H7 (cell line): ENCODE data around the gene MROH7. TPM values are rescaled to one million over a fixed set of nuclear protein-coding genes. Genes with fewer than 3 reads are reported as not detected.
"Not testable (repeated sequence)": the region's sequence is repeated elsewhere in the genome, so short reads cannot be mapped to it uniquely, and the experiment has no call there.

ENCODE experiments used
- DNase-seq: peaks from one replicate; pipeline ENCODE4 v3.0.0; 2012
- H3K27me3 ChIP-seq: 2 replicates; pipeline ENCODE4 v1.6.0; 2011; ENCODE audit warnings: mild to moderate bottlenecking, low read length; ENCODE audit not compliant: control insufficient read depth, insufficient read depth
- H3K36me3 ChIP-seq: replicated peaks from 2 replicates; pipeline ENCODE4 v1.5.1; 2011; ENCODE audit warnings: low read length; ENCODE audit not compliant: control insufficient read depth, insufficient read depth
- H3K4me3 ChIP-seq: 2 replicates; pipeline ENCODE4 v1.5.1; 2011; ENCODE audit warnings: low read depth, mild to moderate bottlenecking, control low read depth, low read length, moderate library complexity; ENCODE audit not compliant: insufficient read depth
- total RNA-seq: library from RNA; depleted of rRNA; stranded (reverse); fragments of >200 nt; shearing (Covaris generic); gene quantifications from 2 replicates; pipeline ENCODE4 v1.2.3, GENCODE V29; 2014

Gene MROH7
- total RNA-seq, 1 experiment from 2014 or later: 0.03 TPM

DNA sequence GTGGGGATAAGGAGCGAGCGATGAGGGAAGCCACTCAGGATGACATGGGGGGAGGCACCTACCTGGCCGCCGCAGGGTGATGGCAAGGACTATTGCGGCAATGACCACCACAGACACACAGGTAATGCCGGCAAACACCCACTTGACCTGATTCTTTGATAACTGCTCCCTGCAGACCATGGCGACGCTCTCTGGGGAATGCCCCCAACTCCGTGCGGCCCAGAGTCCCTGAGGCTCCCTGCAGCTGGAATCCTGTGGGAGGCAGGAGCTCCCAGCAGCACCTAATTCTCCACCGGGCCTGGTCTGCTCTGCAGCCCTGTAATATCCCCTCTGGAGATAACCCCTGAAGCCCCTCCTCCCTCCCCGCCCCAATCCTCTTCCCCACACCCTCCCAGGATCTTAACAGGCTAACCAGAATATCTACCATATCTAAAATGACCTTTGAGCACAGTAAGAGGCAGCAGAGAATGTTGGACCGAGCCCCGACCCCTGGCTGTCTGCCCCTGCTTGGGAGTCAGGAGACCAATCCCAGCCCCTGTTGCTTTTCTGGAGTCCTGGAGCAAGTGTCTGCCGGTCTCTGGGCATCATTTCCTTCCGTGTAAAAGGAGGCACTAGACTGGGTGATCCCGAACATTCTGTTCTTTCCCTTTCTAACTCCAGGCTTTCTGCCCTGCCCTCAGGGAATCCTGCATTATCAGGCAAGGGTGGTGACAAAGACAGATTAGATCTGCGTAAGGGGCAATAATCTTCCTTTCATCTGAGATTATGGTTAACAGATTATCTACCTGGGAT lies 18.2 kb upstream of the MROH7 start, which contains the start of gene FAM151A:
FAM151A (minus strand) TSS at position 310 of the 792 bp plus-strand sequence; CDS start at position 180, 130 bp downstream.
- no peaks in the 10 kb centered on the region; the same call in 1 of the 2 replicates for H3K27me3 ChIP-seq
- no peaks in the 10 kb centered on the region for H3K36me3 ChIP-seq
- no peak within 1 kb of the TSS for H3K4me3 ChIP-seq
- no peak for DNase-seq

DNA sequence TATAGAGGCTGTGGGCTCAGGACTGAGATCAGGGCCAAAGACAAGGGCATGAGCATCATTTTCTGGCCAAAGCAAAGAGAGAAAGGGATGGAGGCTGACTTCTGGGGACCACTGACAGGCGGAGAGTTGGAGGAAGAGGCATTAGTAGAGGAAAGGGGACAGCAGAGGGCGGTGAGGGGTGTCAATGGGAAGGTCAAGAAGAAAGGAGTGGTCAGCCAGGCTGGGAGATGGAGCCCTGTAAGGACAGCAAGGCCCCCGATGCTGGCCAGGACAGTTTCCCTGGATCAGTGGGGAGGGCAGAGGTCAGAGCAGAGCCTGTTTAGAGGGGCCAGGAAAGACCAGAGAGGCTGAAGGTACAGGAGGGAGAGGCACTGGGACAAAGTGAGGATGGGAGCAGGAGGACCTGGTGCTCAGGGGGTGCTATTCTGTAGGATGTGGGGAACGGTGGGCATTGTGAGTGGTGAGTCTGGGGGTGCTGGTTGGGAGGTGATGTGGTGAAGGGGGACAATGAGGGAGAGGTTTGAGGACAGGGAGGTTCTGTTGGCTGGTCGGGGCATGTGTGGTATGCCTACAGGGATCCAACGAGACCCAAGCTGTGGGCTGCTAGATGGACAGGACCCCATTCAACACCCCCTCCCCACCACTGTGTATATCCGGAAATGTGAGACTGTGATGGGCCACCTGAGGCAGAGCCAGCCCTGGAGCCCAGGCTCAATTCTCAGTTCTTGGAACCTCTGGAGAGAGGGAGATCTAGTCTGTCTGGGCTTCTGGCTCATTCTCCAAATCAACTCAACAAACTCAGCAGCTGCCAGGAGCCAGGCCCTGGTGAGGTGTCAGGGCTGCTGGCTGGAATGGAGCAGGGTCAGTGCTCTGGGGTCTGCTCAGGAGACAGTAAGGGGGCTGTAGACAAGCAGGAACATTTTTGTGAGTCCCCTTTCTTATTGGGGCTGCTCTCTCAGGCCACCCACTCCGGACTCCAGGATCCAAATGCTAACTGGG lies 16.8 kb upstream of the MROH7 start:
- no peak for DNase-seq
- Histone ChIP-seq H3K36me3 (no peaks in the 10 kb centered on the region), H3K4me3 (no peak overlapping the region), H3K27me3 (no peaks in the 10 kb centered on the region; the same call in 1 of the 2 replicates)

GRCh38 chr1:54627196-54627595 lies 14.4 kb upstream of the MROH7 start:
- Histone ChIP-seq H3K4me3 (no peak overlapping the region), H3K36me3 (no peaks in the 10 kb centered on the region), H3K27me3 (no peaks in the 10 kb centered on the region; the same call in 1 of the 2 replicates)
- no peak for DNase-seq

GRCh38 chr1:54635804-54636203 lies 5.8 kb upstream of the MROH7 start:
- H3K36me3 ChIP-seq, H3K27me3 ChIP-seq, H3K4me3 ChIP-seq, DNase-seq: not testable (repeated sequence)

DNA sequence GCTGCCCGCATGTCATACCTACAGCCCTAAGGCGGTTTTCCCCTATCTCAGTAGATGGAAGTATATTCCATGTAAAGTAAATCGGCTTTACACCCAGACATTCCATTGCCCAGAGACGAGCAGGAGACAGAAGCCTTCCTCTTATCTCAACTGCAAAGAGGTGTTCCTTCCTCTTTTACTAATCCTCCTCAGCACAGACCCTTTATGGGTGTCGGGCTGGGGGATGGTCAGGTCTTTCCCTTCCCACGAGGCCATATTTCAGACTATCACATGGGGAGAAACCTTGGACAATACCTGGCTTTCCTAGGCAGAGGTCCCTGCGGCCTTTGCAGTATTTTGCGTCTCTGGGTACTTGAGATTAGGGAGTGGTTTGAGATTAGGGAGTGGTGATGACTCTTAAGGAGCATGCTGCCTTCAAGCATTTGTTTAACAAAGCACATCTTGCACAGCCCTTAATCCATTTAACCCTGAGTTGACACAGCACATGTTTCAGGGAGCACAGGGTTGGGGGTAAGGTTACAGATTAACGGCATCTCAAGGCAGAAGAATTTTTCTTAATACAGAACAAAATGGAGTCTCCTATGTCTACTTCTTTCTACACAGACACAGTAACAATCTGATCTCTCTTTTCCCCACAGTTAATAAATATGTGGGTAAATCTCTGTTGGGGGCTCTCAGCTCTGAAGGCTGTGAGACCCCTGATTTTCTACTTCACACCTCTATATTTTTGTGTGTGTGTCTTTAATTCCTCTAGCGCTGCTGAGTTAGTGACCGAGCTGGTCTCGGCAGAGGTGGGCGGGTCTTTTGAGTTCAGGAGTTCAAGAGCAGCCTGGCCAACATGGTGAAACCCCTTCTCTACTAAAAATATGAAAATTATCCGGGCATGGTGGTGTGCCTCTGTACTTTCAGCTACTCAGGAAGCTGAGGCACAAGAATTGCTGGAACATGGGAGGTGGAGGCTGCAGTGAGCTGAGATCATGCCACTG lies 4.8 kb upstream of the MROH7 start:
- H3K36me3 ChIP-seq, H3K27me3 ChIP-seq, DNase-seq, H3K4me3 ChIP-seq: not testable (repeated sequence)

DNA sequence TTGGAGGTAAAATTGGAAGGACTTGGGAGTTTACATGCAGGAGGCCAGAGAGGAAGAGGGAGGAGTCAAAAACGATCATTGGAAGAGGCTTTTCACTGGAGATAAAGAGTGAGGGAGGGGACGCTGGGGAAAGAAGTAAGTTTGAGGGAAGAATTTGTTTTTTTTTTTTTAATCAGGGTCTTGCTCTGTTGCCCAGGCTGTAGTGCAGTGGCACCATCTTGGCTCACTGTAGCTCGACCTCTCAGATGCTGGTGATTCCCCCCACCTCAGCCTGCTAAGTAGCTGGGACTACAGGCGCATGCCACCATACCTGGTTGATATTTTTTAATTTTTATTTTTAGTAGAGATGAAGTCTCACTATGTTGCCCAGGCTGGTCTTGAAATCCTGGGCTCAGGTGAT lies 1.2 kb upstream of the MROH7 start:
- no peak for DNase-seq
- no peak overlapping the region for H3K4me3 ChIP-seq
- no peaks in the 10 kb centered on the region; the same call in 1 of the 2 replicates for H3K27me3 ChIP-seq
- H3K36me3 ChIP-seq: no peaks in the 10 kb centered on the region

DNA sequence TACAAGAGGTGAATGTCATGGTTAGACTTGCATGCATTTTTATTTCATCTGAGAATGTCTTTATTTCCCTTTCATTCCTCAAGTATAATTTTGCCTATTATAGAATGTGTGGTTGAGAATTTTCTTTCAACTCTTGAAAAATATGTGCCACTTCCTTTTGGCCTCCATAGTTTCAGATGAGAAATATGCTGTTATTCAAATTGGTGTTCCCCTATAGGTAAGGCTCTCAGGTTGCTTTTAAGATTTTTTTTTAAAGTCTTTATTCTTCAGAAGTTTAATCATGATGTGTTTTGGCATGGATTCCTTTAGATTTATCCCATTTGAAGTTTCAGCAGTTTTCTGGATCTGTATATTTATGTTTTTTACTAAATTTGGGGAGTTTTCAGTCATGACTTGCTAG lies 2.1 kb downstream of the MROH7 start:
- DNase-seq: no peak
- H3K27me3 ChIP-seq: no peaks in the 10 kb centered on the region; the same call in 1 of the 2 replicates
- H3K36me3 ChIP-seq: no peaks in the 10 kb centered on the region
- no peak overlapping the region for H3K4me3 ChIP-seq

- H3K27me3 ChIP-seq: no peaks in the 10 kb centered on the region; the same call in 1 of the 2 replicates
Measured at GRCh38 chr1:54645806-54646676, 4.5 kb downstream of the MROH7 start.

DNA sequence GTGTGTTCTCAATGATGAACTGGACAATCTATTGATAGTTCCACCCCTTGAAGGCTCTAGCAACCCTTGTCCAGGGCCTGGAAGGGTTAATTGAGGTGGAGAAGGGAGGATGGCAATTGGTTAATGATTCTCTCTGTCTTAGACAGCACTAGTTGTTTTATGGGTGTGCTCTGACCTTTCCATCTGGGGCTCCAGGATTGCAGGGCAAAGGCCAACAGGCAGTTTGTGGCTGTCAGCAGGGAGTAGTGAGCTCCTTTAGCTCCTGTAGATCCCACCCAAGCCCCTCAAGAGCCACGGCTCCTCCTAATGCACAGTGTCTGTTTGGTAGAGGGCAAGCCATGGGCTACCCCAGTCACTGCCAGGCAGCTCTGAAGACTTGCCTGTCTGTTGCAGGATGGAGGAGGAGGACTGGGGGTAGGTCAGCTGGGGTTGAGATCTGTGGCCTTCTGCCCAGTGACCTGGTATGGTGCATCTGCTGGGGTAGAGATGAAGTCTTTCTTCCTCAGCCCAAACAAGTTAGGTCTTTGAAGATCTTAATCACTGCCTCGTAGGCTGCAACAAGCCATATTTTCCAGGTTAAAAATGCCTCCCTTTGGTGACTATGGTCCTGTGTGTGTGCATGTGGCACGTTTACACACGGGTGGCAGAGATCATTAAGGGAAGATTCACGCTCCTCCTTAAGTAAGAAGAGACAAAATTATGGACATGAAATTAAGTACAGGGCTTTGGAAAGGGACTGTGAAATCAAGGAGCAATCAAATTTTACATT lies 7.7 kb downstream of the MROH7 start:
- no peaks in the 10 kb centered on the region for H3K27me3 ChIP-seq
- no peak overlapping the region for H3K4me3 ChIP-seq
- H3K36me3 ChIP-seq: no peaks in the 10 kb centered on the region
- no peak for DNase-seq

More at GRCh38 chr1:54645806-54646676, 4.5 kb downstream of the MROH7 start:
- Histone ChIP-seq H3K4me3 (no peak overlapping the region), H3K36me3 (no peaks in the 10 kb centered on the region)
- DNase-seq: no peak

DNA sequence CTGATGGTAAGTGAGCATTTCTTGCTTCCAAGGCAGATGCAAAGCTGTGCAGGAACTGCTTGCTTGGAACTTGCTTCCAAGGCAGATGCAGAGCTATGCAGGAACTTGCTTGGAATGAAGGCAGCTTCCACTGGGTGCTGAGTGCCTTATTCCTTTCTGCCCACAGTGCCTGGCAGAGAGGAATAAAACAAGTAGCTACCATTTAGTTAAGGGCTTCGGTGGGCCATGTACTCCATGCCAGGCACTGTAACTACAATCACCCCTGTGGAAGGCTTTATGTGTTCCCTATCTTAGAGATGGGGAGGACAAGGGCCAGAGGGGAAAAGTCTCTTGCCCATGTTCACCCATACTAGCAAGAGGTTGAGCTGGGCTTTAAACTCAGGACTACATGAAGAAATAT lies 8.3 kb downstream of the MROH7 start:
- no peak for DNase-seq
- Histone ChIP-seq H3K36me3 (no peaks in the 10 kb centered on the region), H3K4me3 (no peak overlapping the region), H3K27me3 (no peaks in the 10 kb centered on the region)

DNA sequence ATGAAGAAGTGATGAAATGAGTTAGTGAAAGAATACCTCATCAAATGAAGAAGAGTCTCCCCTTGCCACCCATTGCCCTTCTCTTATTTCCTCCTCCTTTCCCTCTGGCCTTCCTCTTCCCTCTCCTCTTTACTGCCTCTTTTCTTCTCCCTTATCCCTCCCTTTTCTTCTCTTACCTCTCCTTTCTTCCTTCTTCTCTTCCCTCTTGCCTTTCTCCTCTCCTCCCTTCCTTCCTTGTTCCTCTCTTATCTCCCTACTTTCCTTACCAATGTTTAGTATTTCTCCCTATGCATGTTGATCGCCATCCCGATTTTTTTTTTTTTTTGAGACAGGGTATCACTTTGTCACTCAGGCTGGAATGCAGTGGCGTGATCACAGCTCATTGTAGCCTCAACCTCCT lies 8.8 kb downstream of the MROH7 start:
- DNase-seq: no peak
- Histone ChIP-seq H3K36me3 (no peaks in the 10 kb centered on the region), H3K4me3 (no peak overlapping the region), H3K27me3 (no peaks in the 10 kb centered on the region)

DNA sequence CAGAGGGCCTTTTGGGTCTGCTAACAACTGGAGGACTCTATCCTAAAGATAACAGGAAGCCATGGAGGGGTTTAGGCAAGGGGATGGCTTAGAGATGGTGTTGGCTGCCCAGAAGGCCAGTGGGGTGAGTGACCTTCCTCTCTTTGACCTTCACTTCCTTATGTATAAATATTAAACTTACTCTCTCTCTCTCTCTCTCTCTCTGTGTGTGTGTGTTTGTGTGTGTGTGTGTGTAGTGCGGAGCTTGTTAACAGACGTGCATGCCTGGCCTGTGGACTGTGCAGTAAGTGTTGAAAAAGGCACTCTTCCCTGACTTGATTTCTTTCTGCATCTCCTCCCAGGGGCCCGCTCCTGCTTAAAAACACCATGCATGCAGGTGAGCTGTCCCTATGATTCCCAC lies 10.0 kb downstream of the MROH7 start:
- H3K4me3 ChIP-seq: no peak overlapping the region
- DNase-seq: no peak

More for the DNA sequence above, 10.0 kb downstream of the MROH7 start:
- Histone ChIP-seq H3K36me3 (no peaks in the 10 kb centered on the region), H3K27me3 (no peaks in the 10 kb centered on the region)
